ENCODE results near the gene THYN1.

THYN1 gene

GRCh38 chr11:134216816-134217215, 36.3 kb downstream of the THYN1 start:
- WGBS, 2 experiments (ENCODE audit: insufficient coverage in 2 of 2) = 93% methylated on average over 3 of the region's 3 CpGs; no CpG with 5 or more reads in 1 of the 2 experiments
- no peak overlapping the region for H3K4me3 ChIP-seq (ENCODE audit: extremely low read depth, insufficient read depth, low read length, poor library complexity, severe bottlenecking)
- H3K4me1 ChIP-seq (ENCODE audit: control insufficient read depth, insufficient read depth, low read length, poor library complexity, severe bottlenecking) = no peaks in the 10 kb centered on the region
- no peak overlapping the region for H3K27ac ChIP-seq (ENCODE audit: low read depth, low read length, severe bottlenecking)
- H3K9me3 ChIP-seq (ENCODE audit: control insufficient read depth, low read length) = no peaks in the 10 kb centered on the region
- H3K36me3 ChIP-seq (ENCODE audit: control insufficient read depth, insufficient read depth, low read length) = peaks cover 46% of the 10 kb centered on the region

- Histone ChIP-seq H3K4me3 (ENCODE audit: extremely low read depth, insufficient read depth, low read length, poor library complexity, severe bottlenecking) (no peak overlapping the region), H3K27ac (ENCODE audit: low read depth, low read length, severe bottlenecking) (no peak overlapping the region), H3K4me1 (ENCODE audit: control insufficient read depth, insufficient read depth, low read length, poor library complexity, severe bottlenecking) (no peaks in the 10 kb centered on the region), H3K36me3 (ENCODE audit: control insufficient read depth, insufficient read depth, low read length) (peaks cover 51% of the 10 kb centered on the region), H3K9me3 (ENCODE audit: control insufficient read depth, low read length) (no peaks in the 10 kb centered on the region)
- 88 to 100% methylated on average over 4 to 6 of the region's 7 CpGs for WGBS, 2 experiments (ENCODE audit: insufficient coverage in 2 of 2)
These were observed 37.3 kb downstream of the THYN1 start for GRCh38 chr11:134215836-134216235.

GRCh38 chr11:134207538-134208239, 45.5 kb downstream of the THYN1 start:
- peaks cover 80% of the 10 kb centered on the region for H3K36me3 ChIP-seq (ENCODE audit: control insufficient read depth, insufficient read depth, low read length)
- 91 to 95% methylated on average over 8 to 12 of the region's 16 CpGs for WGBS, 2 experiments (ENCODE audit: insufficient coverage in 2 of 2)
- no peaks in the 10 kb centered on the region for H3K4me1 ChIP-seq (ENCODE audit: control insufficient read depth, insufficient read depth, low read length, poor library complexity, severe bottlenecking)
- no peaks in the 10 kb centered on the region for H3K9me3 ChIP-seq (ENCODE audit: control insufficient read depth, low read length)
- H3K27ac ChIP-seq (ENCODE audit: low read depth, low read length, severe bottlenecking) = no peak overlapping the region
- no peak overlapping the region for H3K4me3 ChIP-seq (ENCODE audit: extremely low read depth, insufficient read depth, low read length, poor library complexity, severe bottlenecking)

GRCh38 chr11:134206185-134206584, 47.0 kb downstream of the THYN1 start:
- WGBS, 2 experiments (ENCODE audit: insufficient coverage in 2 of 2) = 94 to 100% methylated on average over 2 to 3 of the region's 5 CpGs
- Histone ChIP-seq H3K27ac (ENCODE audit: low read depth, low read length, severe bottlenecking) (no peak overlapping the region), H3K4me3 (ENCODE audit: extremely low read depth, insufficient read depth, low read length, poor library complexity, severe bottlenecking) (no peak overlapping the region), H3K4me1 (ENCODE audit: control insufficient read depth, insufficient read depth, low read length, poor library complexity, severe bottlenecking) (no peaks in the 10 kb centered on the region), H3K9me3 (ENCODE audit: control insufficient read depth, low read length) (no peaks in the 10 kb centered on the region), H3K36me3 (ENCODE audit: control insufficient read depth, insufficient read depth, low read length) (peaks cover 87% of the 10 kb centered on the region)

- 60 to 100% methylated on average over 1 of the region's 9 CpGs for WGBS, 2 experiments (ENCODE audit: insufficient coverage in 2 of 2)
- H3K4me1 ChIP-seq (ENCODE audit: control insufficient read depth, insufficient read depth, low read length, poor library complexity, severe bottlenecking) = no peaks in the 10 kb centered on the region
- peaks cover 86% of the 10 kb centered on the region for H3K36me3 ChIP-seq (ENCODE audit: control insufficient read depth, insufficient read depth, low read length)
- H3K4me3 ChIP-seq (ENCODE audit: extremely low read depth, insufficient read depth, low read length, poor library complexity, severe bottlenecking) = no peak overlapping the region
- no peak overlapping the region for H3K27ac ChIP-seq (ENCODE audit: low read depth, low read length, severe bottlenecking)
- H3K9me3 ChIP-seq (ENCODE audit: control insufficient read depth, low read length) = no peaks in the 10 kb centered on the region
These were observed 47.4 kb downstream of the THYN1 start for GRCh38 chr11:134205729-134206128.

- Histone ChIP-seq H3K4me3 (ENCODE audit: extremely low read depth, insufficient read depth, low read length, poor library complexity, severe bottlenecking) (no peak overlapping the region), H3K36me3 (ENCODE audit: control insufficient read depth, insufficient read depth, low read length) (peaks cover 76% of the 10 kb centered on the region), H3K4me1 (ENCODE audit: control insufficient read depth, insufficient read depth, low read length, poor library complexity, severe bottlenecking) (no peaks in the 10 kb centered on the region), H3K27ac (ENCODE audit: low read depth, low read length, severe bottlenecking) (no peak overlapping the region), H3K9me3 (ENCODE audit: control insufficient read depth, low read length) (no peaks in the 10 kb centered on the region)
- WGBS, 2 experiments (ENCODE audit: insufficient coverage in 2 of 2) = 100% methylated on average over 1 of the region's 4 CpGs; no CpG with 5 or more reads in 1 of the 2 experiments
These were observed 50.5 kb downstream of the THYN1 start for GRCh38 chr11:134202661-134203060.

- Histone ChIP-seq H3K4me3 (ENCODE audit: extremely low read depth, insufficient read depth, low read length, poor library complexity, severe bottlenecking) (no peak overlapping the region), H3K36me3 (ENCODE audit: control insufficient read depth, insufficient read depth, low read length) (peaks cover 77% of the 10 kb centered on the region), H3K27ac (ENCODE audit: low read depth, low read length, severe bottlenecking) (no peak overlapping the region), H3K4me1 (ENCODE audit: control insufficient read depth, insufficient read depth, low read length, poor library complexity, severe bottlenecking) (no peaks in the 10 kb centered on the region), H3K9me3 (ENCODE audit: control insufficient read depth, low read length) (no peaks in the 10 kb centered on the region)
- WGBS, 2 experiments (ENCODE audit: insufficient coverage in 2 of 2) = 92 to 100% methylated on average over 4 of the region's 6 CpGs
These were observed 52.5 kb downstream of the THYN1 start for GRCh38 chr11:134200688-134201087.

- WGBS, 2 experiments (ENCODE audit: insufficient coverage in 2 of 2) = 92 to 100% methylated on average over 1 to 4 of the region's 9 CpGs
- Histone ChIP-seq H3K4me1 (ENCODE audit: control insufficient read depth, insufficient read depth, low read length, poor library complexity, severe bottlenecking) (no peaks in the 10 kb centered on the region), H3K4me3 (ENCODE audit: extremely low read depth, insufficient read depth, low read length, poor library complexity, severe bottlenecking) (no peak overlapping the region), H3K27ac (ENCODE audit: low read depth, low read length, severe bottlenecking) (no peak overlapping the region), H3K36me3 (ENCODE audit: control insufficient read depth, insufficient read depth, low read length) (peaks cover 77% of the 10 kb centered on the region), H3K9me3 (ENCODE audit: control insufficient read depth, low read length) (no peaks in the 10 kb centered on the region)
These were observed 53.6 kb downstream of the THYN1 start for GRCh38 chr11:134199531-134199930.

Measured in mesodermal cell (in vitro differentiated cells).